ENCODE measurements around the gene ATF2.
A peak's percentile ranks its signal among the peaks of the same experiment; 100 is the strongest.

The ATF2 gene

DNA sequence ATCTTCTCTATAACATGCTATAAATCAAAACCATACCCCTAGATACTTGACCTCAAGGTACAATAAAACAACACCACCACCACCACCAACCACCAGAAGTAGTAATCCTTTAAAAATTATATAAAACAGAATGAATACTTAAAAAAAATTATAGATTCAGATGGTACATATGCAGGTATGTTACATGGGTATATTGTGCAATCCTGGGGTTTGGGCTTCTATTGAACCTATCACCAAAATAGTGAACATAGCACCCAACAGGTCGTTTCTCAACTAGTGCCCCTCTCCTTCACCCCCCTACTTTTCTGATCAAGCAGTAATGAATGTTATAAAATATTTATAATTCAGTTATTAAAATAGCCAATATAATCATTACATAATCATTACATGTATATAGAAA lies 91.7 kb downstream of the ATF2 start:
- no peak for DNase-seq

GRCh38 chr2:175074478-175074877 lies 93.5 kb downstream of the ATF2 start:
- DNase-seq, result no peak

- no peak for DNase-seq
Observed at GRCh38 chr2:175068534-175068933, 99.5 kb downstream of the ATF2 start.

GRCh38 chr2:175066411-175066810 lies 101.6 kb downstream of the ATF2 start:
- DNase-seq, result no peak

GRCh38 chr2:175064797-175065196 lies 103.2 kb downstream of the ATF2 start:
- DNase-seq, result no peak

GRCh38 chr2:175063741-175064140 lies 104.3 kb downstream of the ATF2 start:
- DNase-seq, result no peak

- DNase-seq, result no peak
Observed at GRCh38 chr2:175062787-175063585, 105.0 kb downstream of the ATF2 start.

DNA sequence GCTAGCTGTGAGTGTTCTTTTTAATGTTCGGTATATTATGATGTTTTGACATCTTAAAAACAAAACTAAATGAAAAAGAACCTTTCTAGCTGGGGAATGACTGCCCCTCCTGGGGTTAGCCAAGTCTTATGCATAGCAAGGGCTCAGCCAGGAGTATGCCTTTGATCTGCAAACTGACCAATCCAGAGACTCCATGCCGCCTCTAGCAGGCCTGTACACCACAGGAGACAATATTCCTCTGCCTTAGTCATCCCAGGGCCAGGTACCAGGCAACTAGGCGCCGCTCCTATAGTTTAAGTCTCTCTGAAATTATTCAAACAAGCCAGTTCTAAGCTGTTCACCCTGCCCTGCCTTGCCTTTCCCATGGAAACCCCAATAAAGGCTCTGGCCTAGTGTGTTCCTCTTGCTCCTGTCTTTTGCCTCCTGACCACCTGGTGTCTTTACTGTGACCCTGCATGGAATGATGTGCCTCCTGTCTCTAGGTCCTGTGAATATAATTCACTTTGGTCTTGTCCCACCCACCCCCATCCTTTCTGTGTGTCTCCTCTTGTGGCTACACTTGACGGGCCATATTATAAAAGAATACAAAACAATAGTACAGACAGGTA lies 110.8 kb downstream of the ATF2 start:
- no peak for DNase-seq

- DNase-seq, result no peak
Observed at GRCh38 chr2:175055993-175056392, 112.0 kb downstream of the ATF2 start.

- no peak for DNase-seq
Observed at GRCh38 chr2:175054340-175054739, 113.7 kb downstream of the ATF2 start.

DNA sequence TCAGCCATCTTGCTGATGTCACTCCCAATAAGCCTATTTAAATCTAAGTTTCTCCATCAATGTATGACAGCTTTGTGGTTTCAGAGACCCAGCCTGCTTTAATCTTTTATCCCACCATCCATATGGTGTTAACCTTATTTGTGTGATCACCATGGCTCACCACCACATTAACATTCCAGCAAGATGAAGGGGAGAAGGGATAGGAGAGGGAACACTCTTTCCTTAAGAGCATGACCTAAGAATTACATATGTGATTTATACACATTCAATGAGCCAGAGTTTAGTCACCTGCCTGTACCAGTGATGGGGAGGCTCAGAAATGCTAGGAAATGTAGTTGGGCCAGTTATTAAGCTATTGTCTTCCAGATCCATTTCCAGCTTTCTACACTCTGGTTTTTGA lies 118.3 kb downstream of the ATF2 start:
- DNase-seq, result no peak

DNA sequence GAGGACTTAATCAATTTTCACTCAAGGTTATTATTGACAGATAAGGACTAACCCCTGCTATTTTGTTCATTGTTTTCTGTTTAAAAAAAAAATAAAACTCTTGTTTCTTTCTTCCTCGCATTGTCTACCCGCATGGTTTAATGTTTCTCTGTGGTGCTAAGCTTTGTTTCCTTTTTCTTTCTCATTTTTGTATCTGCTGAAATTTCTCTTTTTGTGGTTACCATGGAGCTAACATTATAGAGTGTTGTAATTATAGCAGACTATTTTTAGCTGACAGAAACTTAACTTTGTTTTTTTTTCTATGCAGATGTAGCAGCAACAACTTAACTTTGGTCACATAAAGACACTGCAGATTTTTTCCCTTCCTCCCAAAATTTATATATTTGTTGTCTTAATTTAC lies 119.7 kb downstream of the ATF2 start:
- DNase-seq, result no peak

DNA sequence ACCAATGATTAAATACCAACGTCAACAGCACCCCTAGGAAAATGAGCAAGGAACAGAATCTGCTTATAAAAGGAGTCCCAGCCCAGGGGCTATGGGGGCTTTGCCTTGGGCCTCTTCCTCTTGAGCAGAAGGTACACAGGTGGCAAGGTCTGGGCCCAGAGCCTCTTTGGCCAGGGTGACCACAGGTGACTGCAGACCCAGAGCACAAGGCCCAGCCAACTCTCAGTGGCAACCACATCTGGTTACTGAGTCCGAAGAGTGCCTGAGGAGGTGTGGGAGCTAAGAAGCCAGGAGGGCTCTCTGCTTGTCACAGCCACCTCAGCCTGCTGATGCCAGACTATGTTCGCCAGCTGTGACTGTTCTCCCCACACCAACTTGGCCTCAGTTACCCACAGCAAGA lies 128.5 kb downstream of the ATF2 start:
- DNase-seq, result no peak

GRCh38 chr2:175039031-175039430 lies 129.0 kb downstream of the ATF2 start:
- no peak for DNase-seq

- DNase-seq, result no peak
Observed at GRCh38 chr2:175037941-175038340, 130.1 kb downstream of the ATF2 start.

DNA sequence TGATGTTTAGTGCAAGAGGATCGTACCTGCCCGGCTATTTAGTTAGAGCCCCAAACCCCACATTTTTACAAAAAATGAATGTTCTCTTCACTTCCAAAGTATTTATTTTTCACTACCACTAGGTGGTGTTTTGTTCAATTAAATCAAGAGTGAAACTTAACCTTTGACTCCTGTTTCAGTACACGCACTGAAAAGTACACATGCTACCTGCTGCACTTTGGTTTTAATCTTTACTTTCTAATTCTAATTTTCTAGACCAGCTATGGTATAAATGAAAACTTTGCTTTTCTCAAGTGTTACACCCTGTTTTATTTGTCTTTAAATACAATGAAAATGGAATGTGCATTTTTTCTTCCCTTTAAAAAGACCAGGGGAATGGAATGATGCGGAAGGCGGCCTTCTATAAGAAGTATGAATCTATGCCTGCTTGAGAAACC lies 131.4 kb downstream of the ATF2 start:
- peak in 1 of 2 experiments; percentile 47 for DNase-seq

- DNase-seq, result no peak
Observed at GRCh38 chr2:175035806-175036205, 132.2 kb downstream of the ATF2 start.

GRCh38 chr2:175034716-175035115 lies 133.3 kb downstream of the ATF2 start:
- DNase-seq, result no peak

- DNase-seq, result peak; percentile 2 to 45
Observed at GRCh38 chr2:175030380-175031271, 137.4 kb downstream of the ATF2 start.

DNA sequence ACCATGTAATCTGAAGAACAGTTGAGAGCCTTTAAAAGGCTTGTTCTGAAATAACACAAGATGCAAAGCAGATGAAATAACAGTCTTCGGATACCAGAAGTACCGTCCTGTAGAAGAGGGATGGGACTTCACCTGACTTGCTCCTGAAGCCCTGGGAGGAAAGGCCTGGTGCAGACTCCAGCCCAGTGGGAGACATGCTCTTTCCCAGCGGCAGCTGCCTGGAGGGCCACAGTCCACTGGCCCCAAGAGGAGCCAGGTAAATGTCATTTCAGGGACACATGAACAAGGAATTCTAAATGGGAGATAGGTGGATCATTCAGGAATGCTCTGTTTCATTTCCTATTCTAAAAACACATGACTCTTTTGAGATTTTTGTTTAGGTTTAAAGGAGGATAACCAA lies 140.2 kb downstream of the ATF2 start:
- no peak for DNase-seq

DNA sequence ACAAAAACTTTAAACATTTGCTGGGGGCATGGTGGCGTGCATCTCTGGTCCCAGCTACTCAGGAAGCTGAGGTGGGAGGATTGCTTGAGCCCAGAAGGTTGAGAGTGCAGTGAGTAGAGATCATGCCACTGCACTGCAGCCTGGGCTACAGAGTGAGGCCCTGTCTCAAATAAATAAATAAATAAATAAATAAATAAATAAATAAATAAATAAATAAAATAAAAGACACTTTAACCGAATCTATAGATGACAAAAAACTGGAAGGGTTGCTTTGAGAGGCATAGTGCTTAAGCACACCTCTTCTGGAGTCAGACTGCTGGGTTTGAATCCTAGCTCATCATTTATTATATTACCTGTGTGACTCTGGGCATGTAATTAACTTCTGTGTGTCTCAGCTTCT lies 141.6 kb downstream of the ATF2 start:
- no peak for DNase-seq

GRCh38 chr2:175025946-175026345 lies 142.1 kb downstream of the ATF2 start:
- no peak for DNase-seq

GRCh38 chr2:175025233-175025632 lies 142.8 kb downstream of the ATF2 start:
- DNase-seq, result no peak

DNA sequence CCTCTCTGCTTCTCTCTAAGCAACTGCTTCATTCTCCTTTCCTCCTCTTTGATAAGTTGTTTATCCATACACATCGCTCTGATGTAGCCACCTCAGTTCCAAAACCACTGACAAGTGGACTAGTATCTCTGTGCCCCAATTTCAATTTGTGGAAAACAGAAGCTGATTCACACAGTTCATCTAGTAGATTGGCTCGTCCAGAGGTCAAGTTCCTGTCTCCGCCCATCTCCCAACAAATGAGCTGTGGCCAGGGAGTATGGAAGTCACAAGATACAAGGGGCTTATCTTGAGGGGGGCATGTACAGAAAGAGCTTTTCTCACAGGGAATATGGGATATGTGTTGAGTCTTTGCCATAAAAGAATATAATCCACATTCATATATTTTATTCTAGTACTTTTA lies 145.1 kb downstream of the ATF2 start:
- no peak for DNase-seq
